A673 (cell line): ENCODE results near the gene ITPKB. TPM values are rescaled to one million over a fixed set of nuclear protein-coding genes. Genes with fewer than 3 reads are reported as not detected.

Source experiments
- BruUV-seq: library from RNA; stranded (reverse); fragments of 400-500 nt; replicated peaks from 2 replicates; lab custom pipeline; 2021; lab: Mats Ljungman, UMichigan
- CTCF ChIA-PET: fragments of 300-600 bp; sonication (Branson Sonifier 250); formaldehyde crosslinking; loops from one replicate; lab custom pipeline; 2022; ENCODE audit warnings: antibody characterized with exemption; lab: Charles Lee
- POLR2A ChIA-PET: fragments of 300-600 bp; sonication (Branson Sonifier 250); formaldehyde crosslinking; loops from one replicate; lab custom pipeline; 2022; ENCODE audit warnings: antibody characterized with exemption; ENCODE audit not compliant: low non-redundant PET; lab: Charles Lee
- DNase-seq: peaks from one replicate; pipeline ENCODE4 v3.0.0-alpha.2; 2015; ENCODE audit warnings: low spot score
- H3K27ac ChIP-seq: fragments of 200-600 bp; sonication (generic); 2 replicates; pipeline ENCODE4 v1.5.1; 2016; ENCODE audit warnings: mixed run types, low read depth, mild to moderate bottlenecking, mixed read lengths, antibody characterized with exemption, low read length; ENCODE audit not compliant: poor library complexity, severe bottlenecking
- H3K27me3 ChIP-seq: fragments of 200-600 bp; sonication (generic); replicated peaks from 2 replicates; pipeline ENCODE4 v1.6.1; 2017; ENCODE audit warnings: mixed run types, low read depth, mild to moderate bottlenecking, mixed read lengths, antibody characterized with exemption, low read length; ENCODE audit not compliant: insufficient read depth, poor library complexity
- H3K36me3 ChIP-seq: fragments of 200-600 bp; sonication (generic); 2 replicates; pipeline ENCODE4 v1.6.1; 2016; ENCODE audit warnings: mixed run types, mild to moderate bottlenecking, mixed read lengths, antibody characterized with exemption, low read length; ENCODE audit not compliant: insufficient read depth, poor library complexity, severe bottlenecking
- H3K4me1 ChIP-seq: fragments of 200-600 bp; sonication (generic); 2 replicates; pipeline ENCODE4 v1.6.1; 2017; ENCODE audit warnings: mixed run types, mild to moderate bottlenecking, mixed read lengths, antibody characterized with exemption, low read length; ENCODE audit not compliant: insufficient read depth, poor library complexity, severe bottlenecking
- H3K4me3 ChIP-seq: fragments of 200-600 bp; sonication (generic); 2 replicates; pipeline ENCODE4 v1.5.1; 2016; ENCODE audit warnings: low read depth, mixed run types, mild to moderate bottlenecking, mixed read lengths, low read length; ENCODE audit not compliant: poor library complexity, severe bottlenecking
- H3K9me3 ChIP-seq: fragments of 200-600 bp; sonication (generic); 2 replicates; pipeline ENCODE4 v1.6.1; 2016; ENCODE audit warnings: mixed run types, low read depth, mild to moderate bottlenecking, mixed read lengths, antibody characterized with exemption, low read length; ENCODE audit not compliant: poor library complexity, severe bottlenecking
- EZH2 ChIP-seq: fragments of 200-600 bp; sonication (generic); IDR thresholded peaks from 2 replicates; pipeline ENCODE4 v1.6.1; 2017; ENCODE audit warnings: borderline replicate concordance, low read depth, mild to moderate bottlenecking, mixed read lengths, antibody characterized with exemption, low read length; ENCODE audit not compliant: poor library complexity, severe bottlenecking
- intact Hi-C: fragments of 100-400 bp; cut with micrococcal nuclease; formaldehyde crosslinking; loops from one replicate; pipeline ENCODE4 v1.10.0; 2022; ENCODE audit not compliant: unreplicated experiment
- total RNA-seq: library from RNA; stranded (reverse); gene quantifications from 2 replicates; pipeline ENCODE4 v1.2.3, GENCODE V29; 2021
- TF ChIP-seq, protein P1 (sequence below): fragments of 300-800, 200-600 bp; sonication (generic); conservative IDR thresholded peaks from 2 replicates; pipeline ENCODE4 v1.5.1; 2017; ENCODE audit warnings: low read depth, mild to moderate bottlenecking, antibody characterized with exemption, low read length, moderate library complexity, mixed read lengths

Gene ITPKB
- total RNA-seq, 1 experiment from 2014 or later = 14.1 TPM

DNA sequence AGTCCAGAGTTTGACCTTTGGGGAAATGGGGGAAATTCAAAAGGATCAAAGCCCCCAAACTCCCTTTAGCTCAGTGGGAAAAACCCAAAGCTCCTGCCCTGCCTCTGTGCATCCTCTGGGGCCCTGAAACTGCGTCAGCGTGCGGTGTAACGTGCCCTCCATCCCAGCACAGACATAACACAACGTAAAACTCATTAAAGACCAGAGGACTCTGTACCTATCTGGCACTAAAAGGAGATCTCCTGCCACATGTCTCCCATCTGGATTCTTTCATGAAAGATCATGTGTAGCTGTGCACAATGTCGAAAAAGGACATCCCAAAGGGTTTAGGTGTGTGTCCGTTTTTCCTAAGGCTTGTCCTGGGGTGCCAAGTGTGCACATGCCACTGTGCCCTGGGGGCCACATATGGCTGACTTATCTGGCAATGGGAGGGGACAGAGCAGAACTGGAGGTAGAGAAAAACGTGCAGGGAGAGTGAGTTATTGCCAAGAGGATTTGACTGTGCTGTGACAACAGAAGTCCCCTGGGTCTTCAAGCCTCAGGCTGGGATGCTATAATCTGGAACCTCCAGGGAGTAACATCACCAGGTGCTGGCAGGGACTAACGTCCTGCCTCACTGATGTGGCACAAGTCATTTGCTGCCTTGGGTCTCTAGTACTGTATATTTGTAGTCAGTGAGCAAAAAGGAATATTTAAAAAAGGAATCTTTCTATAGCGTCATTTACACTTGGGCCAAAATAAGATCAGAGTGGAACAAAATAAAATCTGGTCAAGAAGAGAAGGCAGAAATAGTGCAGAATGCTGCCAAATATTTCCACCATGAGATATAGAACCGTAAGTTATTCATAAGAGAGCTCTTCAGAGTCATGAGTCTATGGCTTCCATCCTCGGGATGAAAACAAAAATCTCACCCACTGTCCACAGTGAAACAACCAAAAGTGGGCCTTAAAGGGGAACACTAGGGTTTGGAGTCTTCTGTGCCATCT lies 52.3 kb downstream of the ITPKB start:
- no peaks in the 10 kb centered on the region for H3K36me3 ChIP-seq
- no peaks in the 10 kb centered on the region for H3K9me3 ChIP-seq
- no peak for TF ChIP-seq EZH2
- TF ChIP-seq, protein P1, sequence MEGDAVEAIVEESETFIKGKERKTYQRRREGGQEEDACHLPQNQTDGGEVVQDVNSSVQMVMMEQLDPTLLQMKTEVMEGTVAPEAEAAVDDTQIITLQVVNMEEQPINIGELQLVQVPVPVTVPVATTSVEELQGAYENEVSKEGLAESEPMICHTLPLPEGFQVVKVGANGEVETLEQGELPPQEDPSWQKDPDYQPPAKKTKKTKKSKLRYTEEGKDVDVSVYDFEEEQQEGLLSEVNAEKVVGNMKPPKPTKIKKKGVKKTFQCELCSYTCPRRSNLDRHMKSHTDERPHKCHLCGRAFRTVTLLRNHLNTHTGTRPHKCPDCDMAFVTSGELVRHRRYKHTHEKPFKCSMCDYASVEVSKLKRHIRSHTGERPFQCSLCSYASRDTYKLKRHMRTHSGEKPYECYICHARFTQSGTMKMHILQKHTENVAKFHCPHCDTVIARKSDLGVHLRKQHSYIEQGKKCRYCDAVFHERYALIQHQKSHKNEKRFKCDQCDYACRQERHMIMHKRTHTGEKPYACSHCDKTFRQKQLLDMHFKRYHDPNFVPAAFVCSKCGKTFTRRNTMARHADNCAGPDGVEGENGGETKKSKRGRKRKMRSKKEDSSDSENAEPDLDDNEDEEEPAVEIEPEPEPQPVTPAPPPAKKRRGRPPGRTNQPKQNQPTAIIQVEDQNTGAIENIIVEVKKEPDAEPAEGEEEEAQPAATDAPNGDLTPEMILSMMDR = no peak
- CTCF ChIA-PET = no interaction called here
- no peaks in the 10 kb centered on the region for H3K27me3 ChIP-seq
- H3K27ac ChIP-seq = no peak overlapping the region
- POLR2A ChIA-PET = no interaction called here
- peaks cover 21% of the 10 kb centered on the region for H3K4me1 ChIP-seq
- H3K4me3 ChIP-seq = no peak overlapping the region
- intact Hi-C loops = no loop called here
- BruUV-seq = no TSS peak
- DNase-seq = no peak

DNA sequence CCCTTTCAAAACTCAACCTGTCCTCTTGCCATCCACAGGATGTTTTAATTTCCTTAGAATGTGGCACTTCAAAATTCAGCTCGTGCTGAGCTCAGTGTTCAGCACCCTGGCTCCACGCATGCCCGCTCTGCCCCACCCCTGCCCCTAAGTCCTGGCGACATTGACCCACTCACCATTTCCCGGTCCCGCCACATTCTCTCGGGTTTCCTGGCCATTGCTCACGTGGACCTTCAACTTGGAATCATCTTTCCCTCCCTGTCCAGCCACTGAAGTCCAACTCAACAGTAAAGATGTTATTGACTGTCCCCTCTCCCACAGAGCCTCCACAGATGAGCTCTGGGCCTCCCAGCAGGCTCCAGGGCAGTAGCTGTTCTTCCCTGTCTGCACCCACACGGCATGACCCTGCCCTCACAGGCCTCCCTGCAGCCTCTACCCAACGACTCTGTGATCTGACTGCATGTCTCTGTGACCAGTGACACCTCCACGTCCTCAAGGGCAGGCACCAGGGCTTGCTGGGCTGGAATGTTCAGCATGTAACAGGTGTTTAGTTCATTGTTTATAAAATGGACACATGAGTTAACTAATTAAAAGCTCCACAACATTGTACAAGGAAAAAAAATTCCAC lies 53.8 kb downstream of the ITPKB start:
- intact Hi-C loops = no loop called here
- H3K36me3 ChIP-seq = no peaks in the 10 kb centered on the region
- peaks cover 24% of the 10 kb centered on the region for H3K4me1 ChIP-seq
- H3K27ac ChIP-seq = no peak overlapping the region
- H3K9me3 ChIP-seq = no peaks in the 10 kb centered on the region
- ChIA-PET CTCF (no interaction called here), POLR2A (no interaction called here)
- no TSS peak for BruUV-seq
- no peaks in the 10 kb centered on the region for H3K27me3 ChIP-seq
- TF ChIP-seq EZH2 = no peak
- TF ChIP-seq, protein P1 = no peak
- DNase-seq = no peak
- no peak overlapping the region for H3K4me3 ChIP-seq

GRCh38 chr1:226684026-226684425 lies 55.1 kb downstream of the ITPKB start:
- Histone ChIP-seq H3K27ac (no peak overlapping the region), H3K4me3 (no peak overlapping the region), H3K4me1 (peaks cover 32% of the 10 kb centered on the region), H3K36me3 (no peaks in the 10 kb centered on the region), H3K9me3 (no peaks in the 10 kb centered on the region), H3K27me3 (no peaks in the 10 kb centered on the region)
- BruUV-seq = no TSS peak
- no peak for DNase-seq
- CTCF ChIA-PET = no interaction called here
- intact Hi-C loops = no loop called here
- TF ChIP-seq, protein P1 = no peak
- no peak for TF ChIP-seq EZH2
- POLR2A ChIA-PET = no interaction called here
